ENCODE measurements around the gene CTRB2.
"Not testable (repeated sequence)": the region's sequence is repeated elsewhere in the genome, so short reads cannot be mapped to it uniquely, and the experiment has no call there.

CTRB2 gene

GRCh38 chr16:75247249-75247648 lies 40.3 kb upstream of the CTRB2 start:
- CTCF ChIA-PET = interaction anchor here (0.5 to 1.5 kb wide), 2 partner anchors 13 to 182 kb away, joined by 3 read pairs; no protein-coding TSS in a partner anchor
- POLR2A ChIA-PET = no interaction called here
- no peak for TF ChIP-seq PKNOX1 (IDR thresholded peaks at IDR 0.05)
- TF ChIP-seq FOXM1 (IDR thresholded peaks at IDR 0.05; ENCODE audit: borderline replicate concordance) = no peak
- no peak for TF ChIP-seq L3MBTL2 (conservative IDR thresholded peaks at IDR 0.05)
- DNase-seq (ENCODE audit: extremely low spot score) = no peak

GRCh38 chr16:75246504-75247205 lies 39.7 kb upstream of the CTRB2 start:
- ChIA-PET POLR2A (interaction anchor here (1.1 kb wide), 1 partner anchor 8 kb away, joined by 3 read pairs; no protein-coding TSS in a partner anchor), CTCF (interaction anchor here (1.5 kb wide), 1 partner anchor 13 kb away, joined by 3 read pairs; no protein-coding TSS in a partner anchor)
- no peak for TF ChIP-seq LEF1 (IDR thresholded peaks at IDR 0.05; ENCODE audit: borderline replicate concordance)
- TF ChIP-seq L3MBTL2 (conservative IDR thresholded peaks at IDR 0.05) = no peak
- TF ChIP-seq SUZ12 (IDR thresholded peaks at IDR 0.05) = no peak
- no peak for TF ChIP-seq FOXA1 (IDR thresholded peaks at IDR 0.05)
- TF ChIP-seq TARDBP (IDR thresholded peaks at IDR 0.05) = no peak
- no peak for TF ChIP-seq ARNT (IDR thresholded peaks at IDR 0.05)
- no peak for TF ChIP-seq SP1 (IDR thresholded peaks at IDR 0.05)
- TF ChIP-seq ZNF384 (IDR thresholded peaks at IDR 0.05) = no peak
- TF ChIP-seq ELF4 (IDR thresholded peaks at IDR 0.05) = no peak
- TF ChIP-seq HDGF (IDR thresholded peaks at IDR 0.05; ENCODE audit: borderline replicate concordance) = no peak
- TF ChIP-seq CTBP1 (IDR thresholded peaks at IDR 0.05; ENCODE audit: borderline replicate concordance) = no peak
- no peak for TF ChIP-seq PKNOX1 (IDR thresholded peaks at IDR 0.05)
- TF ChIP-seq FOXK2 (IDR thresholded peaks at IDR 0.05) = no peak
- TF ChIP-seq NFRKB (IDR thresholded peaks at IDR 0.05) = no peak
- TF ChIP-seq FOXM1 (IDR thresholded peaks at IDR 0.05; ENCODE audit: borderline replicate concordance) = no peak
- no peak for DNase-seq (ENCODE audit: extremely low spot score)

- TF ChIP-seq BHLHE40 (IDR thresholded peaks at IDR 0.05; ENCODE audit: borderline replicate concordance) = no peak
- TF ChIP-seq PKNOX1 (IDR thresholded peaks at IDR 0.05) = no peak
- no peak for TF ChIP-seq SP1 (IDR thresholded peaks at IDR 0.05)
- no peak for TF ChIP-seq FOXM1 (IDR thresholded peaks at IDR 0.05; ENCODE audit: borderline replicate concordance)
- no peak for TF ChIP-seq ZNF384 (IDR thresholded peaks at IDR 0.05)
- no peak for TF ChIP-seq SUZ12 (IDR thresholded peaks at IDR 0.05)
- no peak for TF ChIP-seq HDGF (IDR thresholded peaks at IDR 0.05; ENCODE audit: borderline replicate concordance)
- TF ChIP-seq FOXK2 (IDR thresholded peaks at IDR 0.05) = no peak
- TF ChIP-seq TARDBP (IDR thresholded peaks at IDR 0.05) = no peak
- no peak for TF ChIP-seq ELF4 (IDR thresholded peaks at IDR 0.05)
- TF ChIP-seq LEF1 (IDR thresholded peaks at IDR 0.05; ENCODE audit: borderline replicate concordance) = no peak
- no peak for TF ChIP-seq NFRKB (IDR thresholded peaks at IDR 0.05)
- DNase-seq (ENCODE audit: extremely low spot score) = no peak
- ChIA-PET POLR2A (interaction anchor here (0.9 to 1.5 kb wide), 3 partner anchors 10 to 21 kb away, joined by 3 to 4 read pairs (median 3); no protein-coding TSS in a partner anchor), CTCF (interaction anchor here (0.6 to 1.2 kb wide), 2 partner anchors 12 to 113 kb away, joined by 3 to 6 read pairs; no protein-coding TSS in a partner anchor)
Observed at GRCh38 chr16:75244844-75245758, 38.1 kb upstream of the CTRB2 start.

GRCh38 chr16:75244225-75244809 lies 37.4 kb upstream of the CTRB2 start:
- ChIA-PET CTCF (interaction anchor here (0.6 kb wide), 1 partner anchor 114 kb away, joined by 3 read pairs; no protein-coding TSS in a partner anchor), POLR2A (interaction anchor here (1.5 kb wide), 1 partner anchor 12 kb away, joined by 4 read pairs; no protein-coding TSS in a partner anchor)
- no peak for DNase-seq (ENCODE audit: extremely low spot score)
- TF ChIP-seq FOXK2 (IDR thresholded peaks at IDR 0.05) (no peak), NFRKB (IDR thresholded peaks at IDR 0.05) (no peak), HDGF (IDR thresholded peaks at IDR 0.05; ENCODE audit: borderline replicate concordance) (no peak), SUZ12 (IDR thresholded peaks at IDR 0.05) (no peak), ARNT (IDR thresholded peaks at IDR 0.05) (no peak), SP1 (IDR thresholded peaks at IDR 0.05) (no peak), ELF4 (IDR thresholded peaks at IDR 0.05) (no peak), LEF1 (IDR thresholded peaks at IDR 0.05; ENCODE audit: borderline replicate concordance) (no peak)

- TF ChIP-seq CTBP1 (IDR thresholded peaks at IDR 0.05; ENCODE audit: borderline replicate concordance) (no peak), ELF4 (IDR thresholded peaks at IDR 0.05) (no peak)
- DNase-seq (ENCODE audit: extremely low spot score) = no peak
- CTCF ChIA-PET = no interaction called here
- POLR2A ChIA-PET = no interaction called here
Observed at GRCh38 chr16:75243667-75244224, 36.8 kb upstream of the CTRB2 start.

- DNase-seq (ENCODE audit: extremely low spot score); CTCF ChIA-PET; POLR2A ChIA-PET: not testable (repeated sequence)
Observed at GRCh38 chr16:75242436-75243078, 35.6 kb upstream of the CTRB2 start.
